SU-DHL-6 (cell line): Measurements from ENCODE around the gene NPEPL1.

Experiments used
- H2AFZ ChIP-seq: fragments of 200-600 bp; sonication (generic); 2 replicates; pipeline ENCODE4 v1.6.1; 2014; ENCODE audit warnings: low read depth, mild to moderate bottlenecking, moderate library complexity, mixed read lengths, antibody characterized with exemption, low read length; ENCODE audit not compliant: severe bottlenecking
- H3F3A ChIP-seq: fragments of 200-600 bp; shearing (Covaris generic); 2 replicates; pipeline ENCODE4 v1.6.0; 2016; ENCODE audit warnings: antibody characterized with exemption, mild to moderate bottlenecking; ENCODE audit not compliant: insufficient read depth
- H3K27ac ChIP-seq: fragments of 200-600 bp; sonication (generic); 2 replicates; pipeline ENCODE4 v1.5.1; 2016; ENCODE audit warnings: low read depth, mild to moderate bottlenecking, low read length, moderate library complexity, mixed read lengths
- H3K27me3 ChIP-seq: fragments of 200-600 bp; sonication (generic), shearing (Covaris generic); 2 replicates; pipeline ENCODE4 v1.6.0; 2014; ENCODE audit warnings: mild to moderate bottlenecking, low read length
- H3K36me3 ChIP-seq: fragments of 200-600 bp; sonication (generic); 2 replicates; pipeline ENCODE4 v1.6.1; 2014; ENCODE audit warnings: mild to moderate bottlenecking, low read length, mixed read lengths
- H3K4me2 ChIP-seq: fragments of 300-600, 200-600 bp; shearing (Covaris generic), sonication (generic); 2 replicates; pipeline ENCODE4 v1.6.0; 2014; ENCODE audit warnings: low read length, low read depth, mild to moderate bottlenecking; ENCODE audit not compliant: poor library complexity, severe bottlenecking
- H3K4me3 ChIP-seq: fragments of 200-600 bp; sonication (generic); 2 replicates; pipeline ENCODE4 v1.5.1; 2014; ENCODE audit warnings: antibody characterized with exemption, low read length, mild to moderate bottlenecking, mixed read lengths; ENCODE audit not compliant: insufficient read depth, poor library complexity, severe bottlenecking
- H3K79me2 ChIP-seq: fragments of 200-600 bp; sonication (generic); 2 replicates; pipeline ENCODE4 v1.6.1; 2014; ENCODE audit warnings: mild to moderate bottlenecking, low read length, moderate library complexity; ENCODE audit not compliant: insufficient read depth
- H3K9ac ChIP-seq: fragments of 200-600 bp; sonication (generic); 2 replicates; pipeline ENCODE4 v1.7.0; 2014; ENCODE audit warnings: mild to moderate bottlenecking, low read length
- H3K9me2 ChIP-seq: fragments of 200-600 bp; sonication (generic); replicated peaks from 2 replicates; pipeline ENCODE4 v1.6.1; 2014; ENCODE audit warnings: low read length; ENCODE audit not compliant: insufficient read depth
- H3K9me3 ChIP-seq: fragments of 200-600 bp; sonication (generic); 2 replicates; pipeline ENCODE4 v1.6.1; 2014; ENCODE audit warnings: low read length, mixed read lengths; ENCODE audit not compliant: insufficient read depth
- H4K20me1 ChIP-seq: fragments of 200-600 bp; sonication (generic); 2 replicates; pipeline ENCODE4 v1.6.1; 2014; ENCODE audit warnings: low read depth, mild to moderate bottlenecking, antibody characterized with exemption, low read length, moderate library complexity, mixed read lengths
- EZH2phosphoT487 ChIP-seq: fragments of 200-600 bp; sonication (generic), shearing (Covaris generic); conservative IDR thresholded peaks from 2 replicates; pipeline ENCODE4 v1.6.1; 2018; ENCODE audit warnings: mild to moderate bottlenecking, antibody characterized with exemption, low read length, moderate library complexity, mixed read lengths
- TF ChIP-seq, protein P1 (sequence below): fragments of 200-600 bp; sonication (generic); IDR thresholded peaks from one replicate; pipeline ENCODE4 v1.5.1; 2017; ENCODE audit warnings: antibody characterized with exemption, mild to moderate bottlenecking, low read length, moderate library complexity; ENCODE audit not compliant: insufficient read depth, poor library complexity, severe bottlenecking

The NPEPL1 gene

DNA sequence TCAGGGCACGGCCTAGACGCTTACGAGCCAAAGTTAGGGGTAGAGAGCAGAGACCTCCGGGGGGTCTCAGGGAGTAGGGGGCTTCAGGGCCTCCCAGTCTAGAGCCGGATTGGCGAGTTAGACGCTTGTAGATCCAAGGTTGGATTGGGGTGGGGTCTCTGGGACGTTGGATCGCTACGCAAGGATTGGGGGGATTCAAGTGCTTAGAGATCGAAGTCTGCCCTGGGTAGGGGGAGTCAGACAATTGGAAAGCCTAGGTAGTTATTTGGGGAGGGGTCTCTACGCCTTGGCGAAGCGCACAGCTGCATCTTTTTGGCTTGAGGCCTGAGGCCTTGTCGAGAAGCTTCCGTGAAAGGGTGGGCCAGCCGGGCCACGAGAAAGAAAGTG, 41.0 kb upstream of the NPEPL1 start:
- H3K9me3 ChIP-seq: no peaks in the 10 kb centered on the region
- peaks cover 3% of the 10 kb centered on the region; the same call in 1 of the 2 replicates for H3K36me3 ChIP-seq
- peak overlapping the region; percentile 92 for H3K4me3 ChIP-seq
- H2AFZ ChIP-seq: peak overlapping the region; percentile 23
- no peaks in the 10 kb centered on the region for H3K9me2 ChIP-seq
- no peaks in the 10 kb centered on the region for H4K20me1 ChIP-seq
- H3K4me2 ChIP-seq: peak overlapping the region; percentile 82
- H3K27me3 ChIP-seq: no peaks in the 10 kb centered on the region
- TF ChIP-seq EZH2phosphoT487: no peak
- TF ChIP-seq, protein P1, sequence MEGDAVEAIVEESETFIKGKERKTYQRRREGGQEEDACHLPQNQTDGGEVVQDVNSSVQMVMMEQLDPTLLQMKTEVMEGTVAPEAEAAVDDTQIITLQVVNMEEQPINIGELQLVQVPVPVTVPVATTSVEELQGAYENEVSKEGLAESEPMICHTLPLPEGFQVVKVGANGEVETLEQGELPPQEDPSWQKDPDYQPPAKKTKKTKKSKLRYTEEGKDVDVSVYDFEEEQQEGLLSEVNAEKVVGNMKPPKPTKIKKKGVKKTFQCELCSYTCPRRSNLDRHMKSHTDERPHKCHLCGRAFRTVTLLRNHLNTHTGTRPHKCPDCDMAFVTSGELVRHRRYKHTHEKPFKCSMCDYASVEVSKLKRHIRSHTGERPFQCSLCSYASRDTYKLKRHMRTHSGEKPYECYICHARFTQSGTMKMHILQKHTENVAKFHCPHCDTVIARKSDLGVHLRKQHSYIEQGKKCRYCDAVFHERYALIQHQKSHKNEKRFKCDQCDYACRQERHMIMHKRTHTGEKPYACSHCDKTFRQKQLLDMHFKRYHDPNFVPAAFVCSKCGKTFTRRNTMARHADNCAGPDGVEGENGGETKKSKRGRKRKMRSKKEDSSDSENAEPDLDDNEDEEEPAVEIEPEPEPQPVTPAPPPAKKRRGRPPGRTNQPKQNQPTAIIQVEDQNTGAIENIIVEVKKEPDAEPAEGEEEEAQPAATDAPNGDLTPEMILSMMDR: no peak
- H3F3A ChIP-seq: peaks cover 15% of the 10 kb centered on the region; the same call in 1 of the 2 replicates
- peak overlapping the region; percentile 97 for H3K9ac ChIP-seq
- H3K27ac ChIP-seq: peak overlapping the region; percentile 72
- H3K79me2 ChIP-seq: peaks cover 54% of the 10 kb centered on the region

DNA sequence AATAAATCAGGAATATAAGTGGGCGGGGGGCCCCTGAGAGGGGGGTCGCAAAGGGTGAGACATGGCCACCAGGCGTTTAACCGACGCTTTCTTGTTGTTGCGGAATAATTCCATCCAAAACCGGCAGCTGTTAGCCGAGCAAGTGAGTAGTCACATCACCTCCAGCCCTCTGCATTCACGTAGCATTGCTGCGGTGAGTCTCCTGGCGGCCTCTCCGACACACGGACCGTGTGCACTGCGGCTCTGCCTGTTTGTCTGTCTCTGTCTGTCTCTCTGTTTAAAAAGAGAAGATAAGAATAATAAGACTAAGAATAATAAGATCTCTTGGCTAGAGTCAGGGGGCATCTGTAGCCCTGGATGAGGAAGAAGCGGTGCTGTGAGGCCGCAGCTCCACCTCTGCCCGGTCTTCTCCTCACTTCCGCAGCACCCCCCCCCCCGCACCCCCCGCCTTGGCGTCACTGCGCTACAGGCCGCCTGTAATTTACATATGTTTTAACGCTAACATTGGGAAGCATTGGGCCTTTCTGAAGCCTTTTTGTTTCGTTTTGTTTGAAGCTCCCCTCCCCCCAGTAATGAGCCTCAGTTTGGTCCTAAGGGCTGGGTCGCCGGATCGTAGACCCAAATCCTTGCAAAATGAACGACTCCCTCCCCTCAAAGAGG, 40.5 kb upstream of the NPEPL1 start:
- H3K9me2 ChIP-seq: no peaks in the 10 kb centered on the region
- H3K9me3 ChIP-seq: no peaks in the 10 kb centered on the region
- peak overlapping the region; percentile 82 for H3K4me2 ChIP-seq
- peaks cover 15% of the 10 kb centered on the region; the same call in 1 of the 2 replicates for H3F3A ChIP-seq
- peak overlapping the region; percentile 23 for H2AFZ ChIP-seq
- H3K9ac ChIP-seq: peak overlapping the region; percentile 97
- H3K36me3 ChIP-seq: peaks cover 3% of the 10 kb centered on the region; the same call in 1 of the 2 replicates
- peak overlapping the region; percentile 72 for H3K27ac ChIP-seq
- TF ChIP-seq EZH2phosphoT487: no peak
- TF ChIP-seq, protein P1: no peak
- no peaks in the 10 kb centered on the region for H3K27me3 ChIP-seq
- peaks cover 5% of the 10 kb centered on the region; the same call in 1 of the 2 replicates for H4K20me1 ChIP-seq
- H3K4me3 ChIP-seq: peak overlapping the region; percentile 92
- H3K79me2 ChIP-seq: peaks cover 59% of the 10 kb centered on the region

DNA sequence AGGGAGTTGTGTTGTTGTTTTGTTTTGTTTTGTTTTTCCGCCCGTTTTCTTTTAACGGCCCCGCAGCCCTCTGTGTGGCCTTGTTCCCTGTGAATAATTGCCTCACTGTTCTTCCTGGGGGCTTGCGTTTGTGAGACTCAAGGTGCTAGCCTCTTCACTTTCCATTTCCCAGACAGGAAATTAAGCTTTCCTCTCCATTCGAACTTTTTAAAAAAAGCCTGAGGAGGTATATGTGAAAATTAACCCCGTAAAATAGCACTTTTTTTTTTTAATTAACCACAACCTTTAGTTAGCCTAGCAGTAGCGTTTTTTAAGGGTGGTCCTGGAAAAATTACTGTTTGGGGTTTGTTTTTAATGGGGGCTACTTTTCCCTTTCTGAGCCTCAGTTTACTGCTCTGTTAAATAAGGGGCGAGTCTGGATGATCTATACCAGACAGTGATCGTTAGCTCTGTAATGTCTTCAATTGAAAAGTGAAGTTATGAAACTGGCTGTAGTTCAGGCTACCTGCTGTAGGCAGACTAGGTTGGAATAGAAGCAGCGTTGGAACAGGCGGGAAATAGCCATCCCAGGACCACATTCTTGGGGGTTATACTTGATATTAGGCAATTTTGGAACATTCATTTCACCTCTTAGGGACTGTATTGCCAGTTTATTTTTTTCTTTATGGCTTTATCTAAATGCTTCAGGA, 39.9 kb upstream of the NPEPL1 start:
- Histone ChIP-seq H3K27me3 (no peaks in the 10 kb centered on the region), H3K9me3 (no peaks in the 10 kb centered on the region), H3K4me2 (peak overlapping the region; percentile 82), H3K4me3 (peak overlapping the region; percentile 92), H3K36me3 (peaks cover 3% of the 10 kb centered on the region; the same call in 1 of the 2 replicates), H3K9me2 (no peaks in the 10 kb centered on the region), H3K27ac (peak overlapping the region; percentile 72), H2AFZ (no peak overlapping the region), H3F3A (peaks cover 15% of the 10 kb centered on the region; the same call in 1 of the 2 replicates), H3K79me2 (peaks cover 66% of the 10 kb centered on the region), H3K9ac (peak overlapping the region; percentile 97), H4K20me1 (peaks cover 9% of the 10 kb centered on the region; the same call in 1 of the 2 replicates)
- TF ChIP-seq, protein P1: no peak
- TF ChIP-seq EZH2phosphoT487: no peak
